Kidney epithelial cell (primary cell): ENCODE measurements around the gene OPHN1. TPM values are rescaled to one million over a fixed set of nuclear protein-coding genes. Genes with fewer than 3 reads are reported as not detected.

ENCODE experiments used
- DNase-seq: peaks from one replicate; pipeline ENCODE4 v3.0.0-alpha.2; 2010; ENCODE audit warnings: low read depth
- H3K27me3 ChIP-seq: 2 replicates; pipeline ENCODE4 v1.6.0; 2011; ENCODE audit warnings: low read length; ENCODE audit not compliant: control insufficient read depth, insufficient read depth
- H3K36me3 ChIP-seq: 2 replicates; pipeline ENCODE4 v1.5.1; 2011; ENCODE audit warnings: low read length; ENCODE audit not compliant: control insufficient read depth, insufficient read depth
- H3K4me3 ChIP-seq: 2 replicates; pipeline ENCODE4 v1.5.1; 2011; ENCODE audit warnings: low read depth, mild to moderate bottlenecking, control low read depth, low read length
- total RNA-seq: library from RNA; depleted of rRNA; stranded (reverse); fragments of >200 nt; gene quantifications from 2 replicates; pipeline ENCODE4 v1.2.3, GENCODE V29; 2015
- TF ChIP-seq, protein P1 (sequence below): IDR thresholded peaks from 2 replicates; pipeline ENCODE4 v1.5.1; 2011; ENCODE audit warnings: mild to moderate bottlenecking, moderate library complexity, low read length, control low read depth, inconsistent platforms; ENCODE audit not compliant: insufficient read depth, poor library complexity, severe bottlenecking

OPHN1 gene
- total RNA-seq, 1 donor from 2014 or later, result 6.9 TPM

DNA sequence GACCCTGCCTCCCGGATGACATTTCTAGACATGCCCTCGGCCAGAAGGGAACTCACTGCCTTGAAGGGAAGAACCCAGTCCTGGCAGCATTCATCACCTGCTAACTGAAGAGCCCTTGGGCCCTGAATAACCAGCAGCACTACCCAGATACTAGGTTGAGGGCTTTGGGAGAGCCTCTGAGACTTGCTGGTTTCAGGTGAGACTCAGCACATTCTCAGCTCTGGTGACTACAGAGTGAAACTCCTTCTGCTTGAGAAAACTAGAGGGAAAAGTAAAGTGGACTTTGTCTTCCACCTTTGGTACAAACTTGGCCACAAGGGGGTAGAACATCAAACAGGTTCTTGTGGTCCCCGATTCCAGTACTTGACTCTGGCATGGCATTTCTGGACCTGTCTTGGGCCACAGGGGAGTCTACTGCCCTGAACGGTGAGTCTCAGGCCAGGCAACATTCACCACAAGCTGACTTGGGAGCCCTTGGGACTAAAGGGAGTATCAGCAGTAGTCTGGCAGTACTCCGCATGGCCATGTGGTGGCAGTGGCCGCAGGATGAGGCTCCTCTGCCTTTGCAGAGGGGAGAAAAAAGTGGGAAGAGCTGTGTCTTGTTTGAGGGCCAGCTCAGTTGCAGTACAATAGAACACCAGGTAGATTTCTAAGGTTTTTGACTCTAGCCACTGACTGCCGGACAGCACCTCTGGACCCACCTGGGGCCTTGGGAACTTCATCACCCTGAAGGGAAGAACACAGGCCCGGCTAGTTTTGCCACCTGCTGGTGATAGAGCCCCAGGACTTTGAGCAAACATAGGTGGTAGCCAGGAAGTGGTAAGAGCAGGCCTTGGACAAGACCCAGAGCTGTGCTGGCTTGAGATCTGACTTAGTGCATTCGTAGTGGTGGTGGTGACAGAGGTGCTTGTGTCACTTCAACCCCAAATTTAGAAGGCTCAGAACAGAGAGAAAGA lies 414.8 kb downstream of the OPHN1 start:
- TF ChIP-seq, protein P1, sequence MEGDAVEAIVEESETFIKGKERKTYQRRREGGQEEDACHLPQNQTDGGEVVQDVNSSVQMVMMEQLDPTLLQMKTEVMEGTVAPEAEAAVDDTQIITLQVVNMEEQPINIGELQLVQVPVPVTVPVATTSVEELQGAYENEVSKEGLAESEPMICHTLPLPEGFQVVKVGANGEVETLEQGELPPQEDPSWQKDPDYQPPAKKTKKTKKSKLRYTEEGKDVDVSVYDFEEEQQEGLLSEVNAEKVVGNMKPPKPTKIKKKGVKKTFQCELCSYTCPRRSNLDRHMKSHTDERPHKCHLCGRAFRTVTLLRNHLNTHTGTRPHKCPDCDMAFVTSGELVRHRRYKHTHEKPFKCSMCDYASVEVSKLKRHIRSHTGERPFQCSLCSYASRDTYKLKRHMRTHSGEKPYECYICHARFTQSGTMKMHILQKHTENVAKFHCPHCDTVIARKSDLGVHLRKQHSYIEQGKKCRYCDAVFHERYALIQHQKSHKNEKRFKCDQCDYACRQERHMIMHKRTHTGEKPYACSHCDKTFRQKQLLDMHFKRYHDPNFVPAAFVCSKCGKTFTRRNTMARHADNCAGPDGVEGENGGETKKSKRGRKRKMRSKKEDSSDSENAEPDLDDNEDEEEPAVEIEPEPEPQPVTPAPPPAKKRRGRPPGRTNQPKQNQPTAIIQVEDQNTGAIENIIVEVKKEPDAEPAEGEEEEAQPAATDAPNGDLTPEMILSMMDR, result peak; percentile 33

DNA sequence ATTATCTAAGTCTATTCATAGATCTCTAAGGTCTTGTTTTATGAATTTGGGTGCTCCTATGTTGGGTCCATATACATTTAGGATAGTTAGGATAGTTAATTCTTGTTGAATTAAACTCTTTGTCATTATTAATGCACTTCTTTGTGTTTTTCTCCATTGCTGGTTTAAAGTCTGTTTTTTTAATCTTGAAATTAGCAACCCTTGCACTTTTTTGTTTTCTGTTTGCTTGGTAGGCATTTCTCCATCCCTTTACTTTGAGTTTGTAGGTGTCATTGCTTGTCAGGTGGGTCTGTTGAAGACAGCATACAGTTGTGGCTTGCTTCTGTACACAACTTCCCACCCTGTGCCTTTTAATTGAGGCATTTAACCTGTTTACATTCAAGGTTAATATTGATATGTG lies 434.8 kb downstream of the OPHN1 start:
- DNase-seq, result no peak
- TF ChIP-seq, protein P1, result no peak
- H3K36me3 ChIP-seq, result no peaks in the 10 kb centered on the region
- no peaks in the 10 kb centered on the region for H3K27me3 ChIP-seq
- H3K4me3 ChIP-seq, result no peak overlapping the region

More for the DNA sequence above, 414.8 kb downstream of the OPHN1 start:
- H3K4me3 ChIP-seq, result no peak overlapping the region
- DNase-seq, result no peak
- no peaks in the 10 kb centered on the region for H3K27me3 ChIP-seq
- H3K36me3 ChIP-seq, result no peaks in the 10 kb centered on the region

Other genes starting within 250 kb of the OPHN1 start
- gene YIPF6, start 65.6 kb upstream of the OPHN1 start, total RNA-seq, result 25.5 and 25.7 TPM in 2 replicates
- 1.8 and 2.7 TPM in 2 replicates for gene STARD8, start 214.2 kb upstream of the OPHN1 start, total RNA-seq